Endothelial cell of coronary artery (primary cell): ENCODE data around the gene SIAH3. TPM values are rescaled to one million over a fixed set of nuclear protein-coding genes. Genes with fewer than 3 reads are reported as not detected.

ENCODE experiments used
- total RNA-seq: library from RNA; depleted of rRNA; stranded (reverse); fragments of >200 nt; gene quantifications from 2 replicates; pipeline ENCODE4 v1.2.3, GENCODE V29; 2014

Gene SIAH3
- total RNA-seq: under 0.01 TPM in 1 of 2 replicates, not detected in the other

DNA sequence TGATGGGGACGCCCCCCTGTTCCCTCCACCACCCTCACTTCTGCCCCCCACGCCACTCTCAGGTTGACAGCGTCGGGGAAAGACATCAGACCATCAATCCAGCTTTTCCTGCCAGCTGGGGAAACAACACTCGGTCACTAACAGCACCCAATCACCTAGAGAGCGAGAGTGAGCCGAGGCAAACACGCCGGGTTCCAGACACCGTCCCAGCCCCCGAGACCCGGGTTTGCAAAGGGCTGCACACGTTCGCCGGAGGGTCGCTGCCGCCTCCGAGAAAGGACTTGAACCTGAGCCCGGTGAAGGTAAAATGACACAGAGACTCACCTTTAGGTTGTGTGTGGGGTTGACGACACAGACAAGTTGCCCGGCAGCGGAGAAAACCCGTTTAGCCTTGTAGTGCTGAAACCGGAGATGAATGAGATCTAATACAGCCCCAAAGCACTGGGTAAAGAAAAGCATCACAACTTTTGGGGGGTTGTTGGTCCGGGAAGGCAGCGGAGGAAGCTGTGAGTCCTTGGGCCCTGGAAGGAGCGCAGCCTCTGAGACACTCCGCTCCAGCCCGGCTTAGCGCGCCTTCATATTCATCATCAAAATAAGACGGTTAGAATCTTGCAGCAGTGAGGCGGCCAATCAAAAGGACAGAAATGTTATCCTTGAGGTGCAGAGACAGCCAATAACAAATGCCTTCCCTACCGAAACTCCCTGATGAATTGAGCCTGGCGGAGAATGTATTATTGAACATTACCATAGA is at the start of gene SIAH3:
SIAH3 (minus strand) TSS at position 583 of the 751 bp plus-strand sequence; CDS start at position 459, 124 bp downstream.

Other genes starting within 250 kb of the SIAH3 start
- not detected in 2 replicates for gene ERICH6B, start 236.0 kb downstream of the SIAH3 start, total RNA-seq
- gene CBY2, start 149.4 kb downstream of the SIAH3 start, total RNA-seq: not detected in 2 replicates
- 12.0 and 17.2 TPM in 2 replicates for gene ZC3H13, start 201.0 kb upstream of the SIAH3 start, total RNA-seq